Ovary (tissue), 3 donors: ENCODE measurements around the gene SMARCD1.

Experiments
- EP300 ChIP-seq: sonication (generic); formaldehyde crosslinking; IDR thresholded peaks from one replicate; pipeline ENCODE4 v1.6.1; 2017; ENCODE audit warnings: antibody characterized with exemption
- POLR2A ChIP-seq: fragments of 450-650 bp; IDR thresholded peaks from one replicate; pipeline ENCODE4 v1.6.1; 2017; ENCODE audit warnings: antibody characterized with exemption, mild to moderate bottlenecking, moderate library complexity
- TF ChIP-seq, protein P1 (sequence below), 3 donors: fragments of 450-650 bp in 2 of 3; fragments of 200-600 bp in 1 of 3; IDR thresholded peaks; one replicate each; pipeline versions ENCODE4 v1.5.1 to v1.8.0; 2016 to 2022; ENCODE audit warnings: antibody characterized with exemption in 3 of 3, mild to moderate bottlenecking in 1 of 3
- donor health status: DM: no; HTN: no; CAD: no.

- TF ChIP-seq, protein P1, sequence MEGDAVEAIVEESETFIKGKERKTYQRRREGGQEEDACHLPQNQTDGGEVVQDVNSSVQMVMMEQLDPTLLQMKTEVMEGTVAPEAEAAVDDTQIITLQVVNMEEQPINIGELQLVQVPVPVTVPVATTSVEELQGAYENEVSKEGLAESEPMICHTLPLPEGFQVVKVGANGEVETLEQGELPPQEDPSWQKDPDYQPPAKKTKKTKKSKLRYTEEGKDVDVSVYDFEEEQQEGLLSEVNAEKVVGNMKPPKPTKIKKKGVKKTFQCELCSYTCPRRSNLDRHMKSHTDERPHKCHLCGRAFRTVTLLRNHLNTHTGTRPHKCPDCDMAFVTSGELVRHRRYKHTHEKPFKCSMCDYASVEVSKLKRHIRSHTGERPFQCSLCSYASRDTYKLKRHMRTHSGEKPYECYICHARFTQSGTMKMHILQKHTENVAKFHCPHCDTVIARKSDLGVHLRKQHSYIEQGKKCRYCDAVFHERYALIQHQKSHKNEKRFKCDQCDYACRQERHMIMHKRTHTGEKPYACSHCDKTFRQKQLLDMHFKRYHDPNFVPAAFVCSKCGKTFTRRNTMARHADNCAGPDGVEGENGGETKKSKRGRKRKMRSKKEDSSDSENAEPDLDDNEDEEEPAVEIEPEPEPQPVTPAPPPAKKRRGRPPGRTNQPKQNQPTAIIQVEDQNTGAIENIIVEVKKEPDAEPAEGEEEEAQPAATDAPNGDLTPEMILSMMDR (IDR thresholded peaks at IDR 0.05): no peak
- TF ChIP-seq POLR2A: no peak
- TF ChIP-seq EP300: no peak
Observed at GRCh38 chr12:50077099-50077498, 8.0 kb upstream of the SMARCD1 start.
